Hepatocyte (in vitro differentiated cells): ENCODE results near the gene TCHHL1. TPM values are rescaled to one million over a fixed set of nuclear protein-coding genes. Genes with fewer than 3 reads are reported as not detected.

Experiments
- DNase-seq: peaks from one replicate; pipeline ENCODE4 v3.0.0-alpha.2; 2016; ENCODE audit warnings: low spot score
- H2AFZ ChIP-seq: fragments of 200-600 bp; sonication (generic); 2 replicates; pipeline ENCODE4 v1.6.0; 2016; ENCODE audit warnings: antibody characterized with exemption, mild to moderate bottlenecking
- H3K27ac ChIP-seq: fragments of 200-600 bp; sonication (generic); 2 replicates; pipeline ENCODE4 v1.5.1; 2016; ENCODE audit warnings: mild to moderate bottlenecking
- H3K27me3 ChIP-seq: fragments of 200-600 bp; sonication (generic); 2 replicates; pipeline ENCODE4 v1.6.1; 2016
- H3K36me3 ChIP-seq: fragments of 200-600 bp; sonication (generic); replicated peaks from 2 replicates; pipeline ENCODE4 v1.5.1; 2016; ENCODE audit warnings: low read depth; ENCODE audit not compliant: insufficient read depth
- H3K4me1 ChIP-seq: fragments of 200-600 bp; sonication (generic); 2 replicates; pipeline ENCODE4 v1.5.1; 2016; ENCODE audit warnings: mild to moderate bottlenecking, moderate library complexity; ENCODE audit not compliant: insufficient read depth
- H3K4me2 ChIP-seq: fragments of 200-600 bp; sonication (generic); 2 replicates; pipeline ENCODE4 v1.6.0; 2016
- H3K4me3 ChIP-seq: fragments of 200-600 bp; sonication (generic); 2 replicates; pipeline ENCODE4 v1.5.1; 2016; ENCODE audit warnings: mild to moderate bottlenecking
- H3K79me2 ChIP-seq: fragments of 200-600 bp; sonication (generic); 2 replicates; pipeline ENCODE4 v1.6.0; 2017; ENCODE audit warnings: mild to moderate bottlenecking
- H3K9me2 ChIP-seq: fragments of 200-600 bp; sonication (generic); replicated peaks from 2 replicates; pipeline ENCODE4 v1.6.0; 2017; ENCODE audit warnings: mild to moderate bottlenecking; ENCODE audit not compliant: insufficient read depth
- H3K9me3 ChIP-seq: fragments of 200-600 bp; sonication (generic); 2 replicates; pipeline ENCODE4 v1.5.1; 2016; ENCODE audit warnings: low read depth, mild to moderate bottlenecking
- H4K20me1 ChIP-seq: fragments of 200-600 bp; sonication (generic); 2 replicates; pipeline ENCODE4 v1.6.0; 2016; ENCODE audit warnings: mild to moderate bottlenecking; ENCODE audit not compliant: insufficient read depth, poor library complexity, severe bottlenecking
- EZH2 ChIP-seq: fragments of 200-600 bp; sonication (generic); IDR thresholded peaks from 2 replicates; pipeline ENCODE4 v1.6.1; 2016; ENCODE audit warnings: antibody characterized with exemption, mild to moderate bottlenecking, borderline replicate concordance
- EZH2phosphoT487 ChIP-seq: fragments of 200-600 bp; sonication (generic); IDR thresholded peaks from one replicate; pipeline ENCODE4 v1.6.1; 2018; ENCODE audit warnings: antibody characterized with exemption, mild to moderate bottlenecking, low read depth, moderate library complexity; ENCODE audit not compliant: unreplicated experiment, severe bottlenecking
- WGBS: methylation state at CpG from one replicate; pipeline ENCODE4 v1.1.6; 2016; ENCODE audit warnings: low lambda C conversion rate; ENCODE audit errors: missing lambda C conversion rate; 5-methylcytosine and 5-hydroxymethylcytosine counted together
- polyA plus RNA-seq: library from polyadenylated mRNA; unstranded; fragments of >200 nt; fragmentation: Nextera tagmentation; extraction: Ambion mirVana; gene quantifications from 2 replicates; pipeline ENCODE4 v1.2.1, GENCODE V29; 2016
- total RNA-seq: library from RNA; depleted of rRNA; stranded (reverse); fragments of >200 nt; gene quantifications from 2 replicates; pipeline ENCODE4 v1.2.3, GENCODE V29; 2014
- TF ChIP-seq, protein P1 (sequence below): fragments of 200-600 bp; sonication (generic); IDR thresholded peaks from 2 replicates; pipeline ENCODE4 v1.5.1; 2016; ENCODE audit warnings: antibody characterized with exemption, mild to moderate bottlenecking; ENCODE audit not compliant: poor library complexity

Gene TCHHL1
- total and polyA plus RNA-seq, 2 experiments from 2014 or later: not detected

DNA sequence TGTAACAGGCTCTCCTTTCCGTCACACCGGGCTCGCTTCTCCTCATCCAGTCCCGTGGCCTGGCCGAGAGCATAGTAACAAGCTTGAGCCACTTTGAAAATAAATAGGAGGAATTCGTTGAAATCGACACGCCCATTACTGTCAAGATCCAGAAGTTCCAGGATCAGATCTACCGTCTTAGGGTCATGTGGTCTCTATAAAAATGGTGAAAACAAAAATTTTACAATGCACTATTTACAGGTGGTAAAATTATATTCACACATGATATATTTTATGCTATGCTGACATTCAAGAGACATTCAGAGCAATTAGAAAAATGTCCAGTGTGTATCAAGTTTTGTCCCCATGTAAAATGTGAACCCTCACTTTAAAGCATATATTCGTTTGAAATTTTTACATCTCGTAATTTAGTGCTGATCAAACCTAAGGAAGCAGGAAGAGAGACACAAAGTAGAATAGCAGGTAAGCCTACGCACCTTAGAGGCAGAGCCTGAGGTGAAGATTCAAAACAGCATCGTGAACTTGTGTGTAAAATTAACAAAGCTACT, 24.1 kb upstream of the TCHHL1 start:
- H3K4me2 ChIP-seq: peak overlapping the region; percentile 83
- H3K36me3 ChIP-seq: no peaks in the 10 kb centered on the region
- no peak overlapping the region for H2AFZ ChIP-seq
- H3K79me2 ChIP-seq: no peaks in the 10 kb centered on the region
- no peak overlapping the region for H3K4me3 ChIP-seq
- H4K20me1 ChIP-seq: no peaks in the 10 kb centered on the region
- H3K27me3 ChIP-seq: peaks cover 89% of the 10 kb centered on the region
- H3K9me3 ChIP-seq: no peaks in the 10 kb centered on the region
- WGBS: 66% methylated on average over 13 of the region's 13 CpGs
- H3K27ac ChIP-seq: no peak overlapping the region
- no peaks in the 10 kb centered on the region for H3K9me2 ChIP-seq
- no peak for DNase-seq
- no peaks in the 10 kb centered on the region for H3K4me1 ChIP-seq
- no peak for TF ChIP-seq EZH2phosphoT487
- TF ChIP-seq, protein P1, sequence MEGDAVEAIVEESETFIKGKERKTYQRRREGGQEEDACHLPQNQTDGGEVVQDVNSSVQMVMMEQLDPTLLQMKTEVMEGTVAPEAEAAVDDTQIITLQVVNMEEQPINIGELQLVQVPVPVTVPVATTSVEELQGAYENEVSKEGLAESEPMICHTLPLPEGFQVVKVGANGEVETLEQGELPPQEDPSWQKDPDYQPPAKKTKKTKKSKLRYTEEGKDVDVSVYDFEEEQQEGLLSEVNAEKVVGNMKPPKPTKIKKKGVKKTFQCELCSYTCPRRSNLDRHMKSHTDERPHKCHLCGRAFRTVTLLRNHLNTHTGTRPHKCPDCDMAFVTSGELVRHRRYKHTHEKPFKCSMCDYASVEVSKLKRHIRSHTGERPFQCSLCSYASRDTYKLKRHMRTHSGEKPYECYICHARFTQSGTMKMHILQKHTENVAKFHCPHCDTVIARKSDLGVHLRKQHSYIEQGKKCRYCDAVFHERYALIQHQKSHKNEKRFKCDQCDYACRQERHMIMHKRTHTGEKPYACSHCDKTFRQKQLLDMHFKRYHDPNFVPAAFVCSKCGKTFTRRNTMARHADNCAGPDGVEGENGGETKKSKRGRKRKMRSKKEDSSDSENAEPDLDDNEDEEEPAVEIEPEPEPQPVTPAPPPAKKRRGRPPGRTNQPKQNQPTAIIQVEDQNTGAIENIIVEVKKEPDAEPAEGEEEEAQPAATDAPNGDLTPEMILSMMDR: no peak
- no peak for TF ChIP-seq EZH2

GRCh38 chr1:152112101-152112884, 23.4 kb upstream of the TCHHL1 start:
- Histone ChIP-seq H3K36me3 (no peaks in the 10 kb centered on the region), H3K27me3 (peaks cover 95% of the 10 kb centered on the region), H3K79me2 (no peaks in the 10 kb centered on the region), H2AFZ (peak overlapping the region; percentile 31), H3K9me2 (no peaks in the 10 kb centered on the region), H3K4me2 (peak overlapping the region; percentile 83), H3K4me1 (no peaks in the 10 kb centered on the region), H3K27ac (no peak overlapping the region), H3K4me3 (peak overlapping the region; percentile 16), H3K9me3 (no peaks in the 10 kb centered on the region), H4K20me1 (no peaks in the 10 kb centered on the region)
- WGBS: 31% methylated on average over 36 of the region's 53 CpGs
- no peak for TF ChIP-seq EZH2phosphoT487
- TF ChIP-seq EZH2: peak; percentile 60
- no peak for DNase-seq

GRCh38 chr1:152111515-152111968, 22.7 kb upstream of the TCHHL1 start:
- Histone ChIP-seq H3K9me2 (no peaks in the 10 kb centered on the region), H3K27ac (no peak overlapping the region), H3K9me3 (no peaks in the 10 kb centered on the region), H3K79me2 (no peaks in the 10 kb centered on the region), H3K4me1 (no peaks in the 10 kb centered on the region), H3K27me3 (peaks cover 95% of the 10 kb centered on the region), H3K4me2 (peak overlapping the region; percentile 83), H3K4me3 (no peak overlapping the region), H4K20me1 (no peaks in the 10 kb centered on the region), H2AFZ (no peak overlapping the region), H3K36me3 (no peaks in the 10 kb centered on the region)
- 16% methylated on average over 17 of the region's 44 CpGs for WGBS
- peak; percentile 10 for DNase-seq
- no peak for TF ChIP-seq EZH2
- TF ChIP-seq, protein P1: no peak
- no peak for TF ChIP-seq EZH2phosphoT487

GRCh38 chr1:152110860-152111514, 22.1 kb upstream of the TCHHL1 start:
- WGBS: 11% methylated on average over 50 of the region's 60 CpGs
- Histone ChIP-seq H3K36me3 (no peaks in the 10 kb centered on the region), H3K27me3 (peaks cover 98% of the 10 kb centered on the region), H3K4me2 (peak overlapping the region; percentile 83), H3K4me1 (no peaks in the 10 kb centered on the region), H3K9me3 (no peaks in the 10 kb centered on the region), H3K27ac (no peak overlapping the region), H2AFZ (peak overlapping the region; percentile 45), H4K20me1 (no peaks in the 10 kb centered on the region), H3K4me3 (peak overlapping the region; percentile 16), H3K79me2 (no peaks in the 10 kb centered on the region), H3K9me2 (no peaks in the 10 kb centered on the region)
- DNase-seq: peak; percentile 41
- TF ChIP-seq EZH2phosphoT487: no peak
- TF ChIP-seq, protein P1: no peak
- no peak for TF ChIP-seq EZH2
